Right lobe of liver (tissue), 4 donors: ENCODE results near the gene TBC1D10A.

Experiments
- POLR2A ChIP-seq: fragments of 450-650 bp; IDR thresholded peaks from one replicate; pipeline ENCODE4 v1.6.1; 2017; ENCODE audit warnings: antibody characterized with exemption, mild to moderate bottlenecking
- TF ChIP-seq, protein P1 (sequence below), 4 donors: fragments of 200-600 bp in 3 of 4; fragments of 450-650 bp in 1 of 4; IDR thresholded peaks; one replicate each; pipeline versions ENCODE4 v1.5.1 to v1.8.0; 2016 to 2022; ENCODE audit warnings: antibody characterized with exemption in 4 of 4, mild to moderate bottlenecking in 2 of 4
- donor health status: DM: no; HTN: no; CAD: no.
- donor health status: DM: no; HTN: no; CAD: no.
- donor health status: DM: no; HTN: yes; CAD: no.

GRCh38 chr22:30320021-30320556 is 6.7 kb downstream of the TBC1D10A start:
- TF ChIP-seq, protein P1, sequence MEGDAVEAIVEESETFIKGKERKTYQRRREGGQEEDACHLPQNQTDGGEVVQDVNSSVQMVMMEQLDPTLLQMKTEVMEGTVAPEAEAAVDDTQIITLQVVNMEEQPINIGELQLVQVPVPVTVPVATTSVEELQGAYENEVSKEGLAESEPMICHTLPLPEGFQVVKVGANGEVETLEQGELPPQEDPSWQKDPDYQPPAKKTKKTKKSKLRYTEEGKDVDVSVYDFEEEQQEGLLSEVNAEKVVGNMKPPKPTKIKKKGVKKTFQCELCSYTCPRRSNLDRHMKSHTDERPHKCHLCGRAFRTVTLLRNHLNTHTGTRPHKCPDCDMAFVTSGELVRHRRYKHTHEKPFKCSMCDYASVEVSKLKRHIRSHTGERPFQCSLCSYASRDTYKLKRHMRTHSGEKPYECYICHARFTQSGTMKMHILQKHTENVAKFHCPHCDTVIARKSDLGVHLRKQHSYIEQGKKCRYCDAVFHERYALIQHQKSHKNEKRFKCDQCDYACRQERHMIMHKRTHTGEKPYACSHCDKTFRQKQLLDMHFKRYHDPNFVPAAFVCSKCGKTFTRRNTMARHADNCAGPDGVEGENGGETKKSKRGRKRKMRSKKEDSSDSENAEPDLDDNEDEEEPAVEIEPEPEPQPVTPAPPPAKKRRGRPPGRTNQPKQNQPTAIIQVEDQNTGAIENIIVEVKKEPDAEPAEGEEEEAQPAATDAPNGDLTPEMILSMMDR (IDR thresholded peaks at IDR 0.05) = no peak
- no peak for TF ChIP-seq POLR2A
